KOPT-K1 (cell line): ENCODE results near the gene RNF222.
A peak's percentile ranks its signal among the peaks of the same experiment; 100 is the strongest.

Source experiments
- H3K27ac ChIP-seq: fragments of 200-600 bp; sonication (generic); 2 replicates; pipeline ENCODE4 v1.5.1; 2016; ENCODE audit warnings: antibody characterized with exemption, mild to moderate bottlenecking, low read depth, low read length; ENCODE audit not compliant: poor library complexity, severe bottlenecking
- H3K36me3 ChIP-seq: fragments of 200-600 bp; sonication (generic); 2 replicates; pipeline ENCODE4 v1.5.1; 2017; ENCODE audit warnings: antibody characterized with exemption, mild to moderate bottlenecking, low read length, moderate library complexity; ENCODE audit not compliant: insufficient read depth
- H3K9me3 ChIP-seq: fragments of 200-600 bp; sonication (generic); 2 replicates; pipeline ENCODE4 v1.5.1; 2017; ENCODE audit warnings: antibody characterized with exemption, low read length, mild to moderate bottlenecking; ENCODE audit not compliant: insufficient read depth, poor library complexity, severe bottlenecking

Gene RNF222, protein sequence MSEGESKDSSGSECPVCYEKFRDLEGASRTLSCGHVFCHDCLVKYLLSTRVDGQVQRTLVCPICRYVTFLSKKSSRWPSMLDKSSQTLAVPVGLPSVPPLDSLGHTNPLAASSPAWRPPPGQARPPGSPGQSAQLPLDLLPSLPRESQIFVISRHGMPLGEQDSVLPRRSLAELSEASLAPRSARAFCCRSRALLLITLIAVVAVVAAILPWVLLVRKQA

DNA sequence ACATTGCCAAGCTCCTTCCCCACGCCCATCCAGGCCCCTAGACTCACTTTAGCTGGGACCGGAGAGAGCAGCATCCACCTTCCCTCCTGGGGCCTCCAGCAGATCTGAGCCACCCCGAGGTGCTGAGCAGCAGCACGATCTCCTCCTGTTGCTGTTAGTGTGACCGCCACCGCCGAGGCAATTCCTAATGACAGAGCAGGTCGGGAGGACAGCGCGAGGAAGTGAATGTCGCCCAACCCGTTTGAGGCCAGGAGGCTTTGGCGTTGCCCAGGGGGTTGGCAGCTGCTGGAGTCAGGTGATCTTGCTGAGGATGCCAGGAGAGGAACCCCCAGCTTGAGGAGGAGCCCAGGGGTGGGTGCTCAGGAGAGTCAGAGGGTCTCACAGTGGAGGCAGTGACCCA lies at the start of gene RNF222:
Gene RNF222, minus strand, starts transcription at position 192 of the 400 bp plus-strand sequence. CDS start 4,366 bp downstream, outside the sequence.
- Histone ChIP-seq H3K27ac (no peak within 1 kb of the TSS), H3K9me3 (no peaks in the 10 kb centered on the region), H3K36me3 (no peaks in the 10 kb centered on the region)

DNA sequence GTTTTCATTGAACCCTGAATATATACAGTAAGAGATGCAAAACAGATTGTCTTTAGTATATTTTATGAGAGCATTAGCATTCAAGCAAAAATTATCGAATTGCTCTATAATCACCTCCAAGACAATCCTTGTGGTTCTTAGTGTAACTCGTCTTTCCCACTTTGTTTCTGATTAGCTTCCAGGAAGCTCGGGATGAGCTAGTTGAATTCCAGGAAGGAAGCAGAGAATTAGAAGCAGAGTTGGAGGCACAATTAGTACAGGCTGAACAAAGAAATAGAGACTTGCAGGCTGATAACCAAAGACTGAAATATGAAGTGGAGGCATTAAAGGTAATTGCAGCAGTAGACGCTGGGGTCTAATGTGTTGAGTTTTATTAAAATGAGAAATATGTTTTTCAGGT lies 47.9 kb upstream of the RNF222 start:
- no peaks in the 10 kb centered on the region for H3K9me3 ChIP-seq
- H3K36me3 ChIP-seq: peaks cover 71% of the 10 kb centered on the region
- no peak overlapping the region for H3K27ac ChIP-seq

DNA sequence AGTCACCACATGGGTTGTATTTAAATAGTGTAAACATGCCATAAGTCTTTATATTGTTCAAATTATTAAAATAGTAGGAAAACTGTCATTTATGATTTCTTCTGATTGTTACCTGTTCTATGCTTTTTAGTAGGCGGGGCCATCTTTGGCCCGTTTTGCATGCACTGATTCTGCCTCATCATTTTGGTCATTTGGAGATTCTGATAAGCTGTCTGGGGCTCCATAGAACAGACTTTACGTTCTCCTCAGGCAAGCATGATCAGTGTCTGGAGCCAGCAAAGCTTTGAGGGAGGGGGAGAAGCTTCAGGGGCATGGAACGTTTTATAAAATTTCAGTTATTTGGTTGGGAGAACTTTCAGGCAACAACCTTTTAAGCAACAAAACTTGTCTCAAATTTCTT lies 46.9 kb upstream of the RNF222 start:
- H3K27ac ChIP-seq: no peak overlapping the region
- H3K9me3 ChIP-seq: no peaks in the 10 kb centered on the region
- peaks cover 70% of the 10 kb centered on the region for H3K36me3 ChIP-seq

DNA sequence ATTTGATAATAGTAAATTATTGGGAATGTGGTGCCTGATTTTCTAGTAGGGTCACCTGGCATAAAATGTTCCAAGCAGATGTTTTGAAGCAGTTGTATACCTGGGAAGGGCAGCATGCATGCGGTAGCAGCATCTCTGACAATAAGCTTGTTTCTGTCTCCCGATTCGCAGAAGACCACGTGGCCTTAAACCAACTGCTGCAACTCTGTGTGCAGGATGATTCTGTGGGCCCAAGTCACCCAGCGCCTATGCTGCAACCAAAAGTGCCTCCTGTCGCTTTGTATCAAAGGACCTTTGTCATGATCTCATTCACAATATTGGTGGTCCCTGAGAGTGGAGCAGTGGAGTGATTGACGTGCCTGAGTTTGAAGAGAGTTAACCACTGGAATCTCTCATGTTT lies 46.1 kb upstream of the RNF222 start:
- peaks cover 66% of the 10 kb centered on the region for H3K36me3 ChIP-seq
- no peak overlapping the region for H3K27ac ChIP-seq
- H3K9me3 ChIP-seq: no peaks in the 10 kb centered on the region

DNA sequence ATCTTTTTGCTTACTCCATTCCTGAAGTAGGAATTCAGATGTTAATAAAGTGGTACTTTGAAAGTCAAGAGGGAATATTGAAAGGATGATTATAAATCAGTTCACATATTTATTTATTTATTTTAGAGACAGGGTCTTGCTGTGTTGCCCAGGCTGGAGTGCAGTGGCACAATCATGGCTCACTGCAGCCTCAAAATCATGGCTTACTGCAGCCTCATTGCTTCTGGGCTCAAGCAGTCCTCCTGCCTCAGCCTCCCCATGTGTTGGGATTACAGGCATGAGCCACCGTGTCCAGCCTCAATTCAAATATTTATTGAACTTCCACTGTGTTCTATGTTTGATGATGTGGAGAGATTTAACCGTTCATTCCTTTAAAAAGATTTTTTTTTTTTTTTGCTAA lies 44.7 kb upstream of the RNF222 start:
- Histone ChIP-seq H3K9me3 (no peaks in the 10 kb centered on the region), H3K27ac (no peak overlapping the region), H3K36me3 (peaks cover 58% of the 10 kb centered on the region)

DNA sequence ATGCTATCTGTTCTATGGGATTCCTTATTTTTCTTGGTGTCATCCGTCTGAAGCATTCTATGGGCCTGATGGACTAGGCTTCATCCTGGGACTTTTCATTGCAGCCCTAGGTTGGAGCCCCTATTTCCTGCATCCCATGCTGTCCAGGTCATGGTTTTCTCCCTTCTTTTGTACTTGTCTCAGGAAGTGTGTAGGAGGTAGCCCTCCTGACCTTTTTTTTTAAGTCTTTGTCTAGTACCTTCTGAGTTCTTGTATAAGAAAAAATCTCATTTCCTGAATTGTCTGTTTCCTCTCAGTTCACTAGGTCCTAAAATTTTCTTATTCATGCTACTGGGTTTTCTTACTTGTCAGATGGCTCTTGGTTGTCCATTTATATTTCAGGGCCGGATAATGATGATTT lies 44.1 kb upstream of the RNF222 start:
- no peaks in the 10 kb centered on the region for H3K9me3 ChIP-seq
- H3K36me3 ChIP-seq: peaks cover 52% of the 10 kb centered on the region
- H3K27ac ChIP-seq: no peak overlapping the region

DNA sequence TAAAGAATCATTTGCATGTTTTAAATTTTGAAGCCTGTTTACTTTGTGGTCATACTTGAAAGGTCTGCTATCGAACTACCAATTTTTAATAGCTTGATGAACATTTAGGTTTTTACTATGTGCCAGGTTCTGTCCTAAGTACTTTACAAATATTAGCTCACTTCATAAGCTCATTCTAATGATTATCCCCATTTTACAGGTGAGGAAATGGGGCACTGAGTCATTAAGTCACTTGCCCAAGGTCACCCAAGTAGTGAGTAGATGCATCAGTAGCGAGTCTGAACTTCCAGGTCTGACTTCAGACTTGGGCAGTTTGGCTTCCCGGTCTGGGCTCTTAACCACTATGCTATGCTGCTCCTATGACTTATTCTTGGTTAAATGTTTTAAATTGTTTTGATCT lies 42.1 kb upstream of the RNF222 start:
- Histone ChIP-seq H3K27ac (no peak overlapping the region), H3K36me3 (peaks cover 33% of the 10 kb centered on the region), H3K9me3 (no peaks in the 10 kb centered on the region)

DNA sequence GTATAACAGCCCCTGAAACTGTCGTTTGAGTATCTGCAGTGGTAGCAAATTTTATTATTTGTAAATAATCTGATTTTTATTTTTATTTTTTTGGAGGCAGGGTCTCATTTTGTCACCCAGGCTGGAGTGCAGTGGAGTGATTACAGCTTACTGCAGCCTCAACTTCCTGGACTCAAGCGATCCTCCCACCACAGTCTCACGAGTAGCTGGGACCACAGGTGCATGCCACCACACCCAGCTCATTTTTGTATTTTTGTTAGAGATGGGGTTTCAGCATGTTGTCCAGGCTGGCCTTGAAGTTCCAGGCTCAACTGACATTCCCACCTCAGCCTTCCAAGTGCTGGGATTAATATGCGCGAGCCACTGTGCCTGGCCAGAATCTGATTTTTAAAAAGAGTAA lies 40.8 kb upstream of the RNF222 start:
- Histone ChIP-seq H3K27ac (no peak overlapping the region), H3K9me3 (no peaks in the 10 kb centered on the region), H3K36me3 (peaks cover 20% of the 10 kb centered on the region)

DNA sequence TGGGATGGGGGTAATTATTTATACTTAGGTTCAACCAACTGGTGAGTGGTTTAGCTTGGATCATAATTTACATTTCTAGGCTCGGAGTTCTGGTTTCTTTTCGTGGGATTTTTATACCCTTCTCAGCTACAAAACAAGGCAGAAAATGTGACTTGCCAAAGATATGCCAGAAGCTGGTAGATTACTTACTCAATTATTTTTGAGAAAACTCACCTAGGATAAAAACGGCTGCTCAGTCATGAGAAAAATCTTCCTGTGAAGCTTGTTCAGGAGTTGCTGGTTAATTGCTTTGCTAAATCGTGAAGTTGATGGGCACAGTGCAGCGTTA lies 39.2 kb upstream of the RNF222 start:
- Histone ChIP-seq H3K9me3 (no peaks in the 10 kb centered on the region), H3K27ac (peak overlapping the region; percentile 81), H3K36me3 (peaks cover 19% of the 10 kb centered on the region)

DNA sequence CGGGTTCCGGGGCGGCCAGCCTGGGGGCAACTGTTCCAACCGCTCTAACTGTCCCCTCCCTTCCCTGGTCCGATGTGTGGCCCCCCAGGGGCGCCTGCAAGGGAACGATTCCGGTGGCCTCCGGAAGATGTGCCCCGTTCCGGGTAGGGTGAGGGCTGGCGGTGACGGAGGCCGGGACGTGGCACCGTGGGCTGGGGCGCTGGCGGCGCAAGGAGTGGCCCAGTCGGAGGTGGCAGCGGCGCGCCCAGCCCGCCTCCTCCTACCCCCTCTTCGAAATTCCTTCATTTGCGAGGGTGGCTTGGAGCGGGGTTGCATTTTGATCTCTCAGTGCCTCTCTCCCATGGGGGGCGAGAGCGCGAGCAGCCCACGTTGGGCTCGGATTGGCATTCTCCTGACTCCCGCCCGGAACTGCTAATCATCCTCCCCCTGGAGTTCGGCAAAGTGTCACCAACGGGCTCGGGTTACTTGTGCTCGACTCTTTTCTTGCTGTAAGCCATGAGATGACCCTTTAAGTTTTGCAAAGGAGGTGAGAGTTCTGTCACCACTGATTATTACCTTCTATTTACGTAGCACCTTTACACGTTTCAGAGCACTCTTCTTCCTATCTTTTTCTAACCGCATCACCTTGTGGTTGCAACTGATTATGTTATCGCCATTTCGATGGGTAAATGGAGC lies 38.7 kb upstream of the RNF222 start:
- H3K9me3 ChIP-seq: no peaks in the 10 kb centered on the region
- H3K27ac ChIP-seq: peak overlapping the region; percentile 81
- peaks cover 19% of the 10 kb centered on the region for H3K36me3 ChIP-seq

DNA sequence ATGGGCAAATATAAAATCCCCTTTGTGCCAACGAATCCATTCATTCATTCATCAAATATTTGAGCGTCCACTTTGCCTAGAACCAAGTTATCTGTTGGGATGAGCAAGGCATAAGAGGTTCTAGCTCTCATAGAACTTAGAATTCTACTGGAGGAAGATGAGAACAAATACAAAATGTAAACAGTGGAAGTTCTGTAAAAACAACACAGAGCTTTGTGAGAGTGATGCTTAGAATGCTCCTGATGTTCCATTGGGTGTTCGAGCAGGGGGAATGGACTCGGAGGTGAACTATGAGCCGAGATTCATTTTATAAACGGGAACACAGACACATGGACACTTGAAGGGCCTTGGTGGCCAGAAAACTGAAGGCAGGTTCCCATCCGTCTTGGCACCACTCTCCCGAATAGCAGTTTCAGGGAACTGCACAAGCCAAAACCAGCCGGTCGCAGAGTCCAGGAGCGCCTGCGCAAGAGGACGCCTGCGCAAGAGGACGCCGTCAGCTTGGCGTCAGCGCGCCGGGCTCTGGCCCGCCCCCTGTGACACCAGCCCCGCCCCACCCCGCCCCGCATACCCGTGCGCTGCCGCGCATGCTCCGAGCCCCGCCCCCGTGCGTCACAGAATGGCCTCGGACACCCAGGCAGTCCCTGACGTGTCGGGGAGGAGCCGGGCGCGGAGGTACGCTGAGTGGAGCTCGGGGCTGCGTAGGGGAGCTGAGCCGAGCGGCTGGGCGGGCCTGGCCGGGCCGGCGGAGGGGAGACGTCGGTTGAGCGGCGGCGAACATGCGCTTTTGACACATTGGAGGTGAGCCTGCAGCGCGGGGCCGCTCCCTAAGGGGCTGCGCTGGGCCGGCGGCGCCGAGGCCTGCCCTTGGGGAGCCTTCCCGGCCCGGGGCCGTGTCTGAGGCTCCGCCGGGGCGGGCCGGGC lies 37.9 kb upstream of the RNF222 start, which contains the start of gene NDEL1:
Gene NDEL1, plus strand, starts transcription at position 640 of the 924 bp plus-strand sequence. CDS start 8,388 bp downstream, outside the sequence.
- peaks cover 19% of the 10 kb centered on the region for H3K36me3 ChIP-seq
- no peaks in the 10 kb centered on the region for H3K9me3 ChIP-seq
- peak within 1 kb of the TSS; percentile 81 for H3K27ac ChIP-seq

DNA sequence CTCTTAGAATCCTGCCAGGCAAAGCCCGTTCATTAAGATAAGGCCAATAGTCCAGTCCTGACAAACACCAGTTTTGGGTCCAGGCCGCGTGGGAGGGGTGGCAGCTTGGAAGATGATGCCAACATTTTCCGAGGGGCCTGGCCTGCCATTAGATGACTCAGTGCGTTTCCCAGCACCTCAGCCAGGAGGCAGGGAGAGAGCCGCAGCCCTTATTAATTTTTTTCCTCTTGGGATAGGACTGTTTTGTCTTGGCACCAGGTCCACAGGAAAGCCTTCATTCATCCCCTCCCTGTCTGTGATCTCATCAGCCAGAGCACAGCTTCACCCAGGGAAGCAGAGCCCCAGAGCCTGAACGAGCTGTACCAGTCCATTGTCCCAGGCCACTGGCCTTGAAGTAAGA lies 33.3 kb upstream of the RNF222 start:
- H3K36me3 ChIP-seq: no peaks in the 10 kb centered on the region
- H3K27ac ChIP-seq: no peak overlapping the region
- no peaks in the 10 kb centered on the region for H3K9me3 ChIP-seq

DNA sequence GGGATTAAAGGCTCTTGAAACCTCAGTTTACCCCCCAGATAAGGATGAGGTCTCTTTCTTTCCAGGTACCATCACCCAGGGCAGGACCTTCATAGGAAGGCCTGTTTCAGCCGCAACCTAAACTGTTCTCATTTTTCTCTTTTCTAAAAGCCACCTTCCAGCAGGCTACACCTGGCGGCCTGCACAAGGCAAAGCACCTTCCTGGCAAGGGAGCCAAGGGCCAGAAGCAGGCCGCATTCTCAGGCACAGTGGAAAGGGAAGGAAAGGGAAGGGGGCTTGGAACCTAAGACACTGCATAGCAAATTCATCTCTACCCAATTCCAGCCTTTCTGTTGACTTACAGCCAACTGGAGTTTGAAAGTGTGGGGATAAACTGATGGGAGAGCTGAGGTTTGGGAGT lies 29.2 kb upstream of the RNF222 start:
- Histone ChIP-seq H3K27ac (no peak overlapping the region), H3K36me3 (no peaks in the 10 kb centered on the region), H3K9me3 (no peaks in the 10 kb centered on the region)

DNA sequence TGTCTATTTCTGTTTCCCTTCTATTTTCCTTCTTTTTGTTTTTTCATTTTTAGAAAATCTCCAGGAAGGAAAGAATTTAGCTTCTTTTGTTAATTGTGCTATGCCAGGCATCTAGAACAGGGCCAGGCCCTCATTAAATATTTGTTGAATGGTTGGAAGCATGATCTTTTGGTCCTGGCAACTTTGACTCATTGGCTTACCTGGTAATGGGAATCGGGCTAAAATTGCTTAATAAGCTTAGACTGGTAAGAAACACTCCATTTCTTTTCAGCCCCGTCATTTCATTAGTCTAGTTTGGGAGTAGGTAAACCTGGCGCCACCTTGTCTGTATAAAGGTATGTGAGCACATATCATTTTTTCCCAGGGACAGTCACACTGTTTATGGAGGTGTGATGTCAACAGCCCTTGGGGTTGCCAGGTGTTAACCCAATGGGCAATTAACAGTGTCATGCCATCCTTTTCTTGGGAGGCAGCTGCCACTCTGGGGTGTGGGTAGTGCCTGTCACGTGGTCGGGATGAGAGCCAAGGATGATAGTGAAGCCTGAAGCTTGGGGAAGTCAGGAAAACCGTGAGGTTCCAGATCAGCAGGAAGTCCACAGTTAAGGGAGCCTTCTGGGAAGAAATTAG lies 28.6 kb upstream of the RNF222 start:
- Histone ChIP-seq H3K36me3 (no peaks in the 10 kb centered on the region), H3K9me3 (no peaks in the 10 kb centered on the region), H3K27ac (no peak overlapping the region)

DNA sequence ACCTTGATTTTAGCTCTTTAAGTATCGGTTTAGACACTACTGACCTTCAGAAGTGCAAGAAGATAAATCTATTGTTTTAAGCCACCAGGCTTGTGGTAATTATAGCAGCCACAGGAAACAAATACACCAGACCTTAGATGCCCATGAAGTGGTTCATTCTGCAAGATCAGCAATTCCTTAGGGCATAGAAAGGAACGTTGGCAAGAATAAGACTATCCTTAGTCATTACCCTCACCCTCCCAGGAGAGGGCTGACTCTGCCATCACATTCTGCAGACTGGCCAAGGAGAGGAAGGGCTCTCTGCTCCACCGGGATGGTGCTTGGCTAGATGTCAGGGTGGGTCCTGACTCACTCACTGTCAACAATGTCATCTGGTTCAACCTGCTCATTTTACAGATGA lies 23.9 kb upstream of the RNF222 start:
- no peaks in the 10 kb centered on the region for H3K36me3 ChIP-seq
- H3K9me3 ChIP-seq: no peaks in the 10 kb centered on the region
- H3K27ac ChIP-seq: no peak overlapping the region
